Choroid plexus epithelial cell (primary cell): ENCODE measurements around the gene KLF15.

ENCODE experiments used
- DNase-seq: peaks from one replicate; pipeline ENCODE4 v3.0.0-alpha.2; 2010; ENCODE audit warnings: low read depth
- H3K4me3 ChIP-seq: 2 replicates; pipeline ENCODE4 v1.5.1; 2011; ENCODE audit warnings: low read depth, mild to moderate bottlenecking, control low read depth, low read length, moderate library complexity
- CTCF ChIP-seq: conservative IDR thresholded peaks from 2 replicates; pipeline ENCODE4 v1.5.1; 2011; ENCODE audit warnings: low read depth, mild to moderate bottlenecking, control low read depth, inconsistent platforms, low read length, moderate library complexity

KLF15 gene

GRCh38 chr3:126375835-126376331 is 18.7 kb upstream of the KLF15 start:
- H3K4me3 ChIP-seq, result no peak overlapping the region
- no peak for TF ChIP-seq CTCF
- no peak for DNase-seq

GRCh38 chr3:126373682-126374601 is 16.7 kb upstream of the KLF15 start:
- DNase-seq, result peak; percentile 56
- no peak for TF ChIP-seq CTCF
- H3K4me3 ChIP-seq, result no peak overlapping the region

- no peak for TF ChIP-seq CTCF
- no peak for DNase-seq
- H3K4me3 ChIP-seq, result no peak overlapping the region
These were observed 16.0 kb upstream of the KLF15 start for GRCh38 chr3:126373146-126373613.

GRCh38 chr3:126372413-126373145 is 15.4 kb upstream of the KLF15 start:
- TF ChIP-seq CTCF, result no peak
- no peak overlapping the region for H3K4me3 ChIP-seq
- no peak for DNase-seq

GRCh38 chr3:126371096-126371705 is 14.0 kb upstream of the KLF15 start:
- DNase-seq, result no peak
- no peak overlapping the region for H3K4me3 ChIP-seq
- TF ChIP-seq CTCF, result no peak

GRCh38 chr3:126370606-126371005 is 13.4 kb upstream of the KLF15 start:
- TF ChIP-seq CTCF, result no peak
- no peak overlapping the region for H3K4me3 ChIP-seq
- DNase-seq, result no peak
